Measurements from ENCODE around the gene EFNA4. TPM values are rescaled to one million over a fixed set of nuclear protein-coding genes. Genes with fewer than 3 reads are reported as not detected.

EFNA4 gene
- total and polyA plus RNA-seq, 2 donors from 2014 or later, result 7.6 to 11.8 TPM

DNA sequence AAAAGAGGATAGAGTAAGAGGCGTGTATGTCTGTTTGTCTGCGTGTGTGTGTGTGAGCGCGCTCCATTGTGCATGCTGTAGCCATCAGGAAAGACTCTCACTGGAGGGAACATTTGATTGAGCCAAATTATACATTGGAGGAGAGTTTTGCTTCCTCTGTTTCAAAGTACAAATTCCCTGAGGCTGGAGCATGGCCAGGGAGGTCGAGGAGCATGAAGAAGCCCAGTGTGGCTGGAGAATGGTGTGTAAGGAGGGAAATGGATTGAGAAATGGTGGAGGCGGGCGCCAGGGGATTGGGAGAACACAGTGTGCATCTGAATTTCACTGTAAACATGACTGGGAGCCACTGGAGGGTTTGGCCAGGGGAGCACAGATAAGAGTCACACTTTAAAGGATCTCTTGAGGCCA is 42.1 kb downstream of the EFNA4 start:
- Histone ChIP-seq H3K4me3 (ENCODE audit: low read length in 3 of 3) (no peak overlapping the region), H3K27me3 (ENCODE audit: control insufficient read depth, insufficient read depth, low read length) (no peaks in the 10 kb centered on the region), H3K9me3 (ENCODE audit: control insufficient read depth in 2 of 3, insufficient read depth in 1 of 3, low read length in 3 of 3) (no peaks in the 10 kb centered on the region), H3K9ac (ENCODE audit: low read length in 3 of 3) (no peak overlapping the region), H3K4me1 (ENCODE audit: control insufficient read depth in 2 of 3, insufficient read depth in 2 of 3, low read depth in 1 of 3, low read length in 3 of 3) (peaks cover 0 to 7% (median 0%) of the 10 kb centered on the region in 3 donors), H3K36me3 (ENCODE audit: control insufficient read depth in 2 of 3, insufficient read depth in 3 of 3, low read length in 3 of 3) (no peaks in the 10 kb centered on the region), H3K27ac (ENCODE audit: low read depth in 2 of 2, low read length in 2 of 2) (no peak overlapping the region)
- DNase-seq (peak in 1 of 5 donors; percentile 43), FAIRE-seq (no peak)
- intact Hi-C loops (cut with DNase I), result no loop called here
- TF ChIP-seq, protein P1, sequence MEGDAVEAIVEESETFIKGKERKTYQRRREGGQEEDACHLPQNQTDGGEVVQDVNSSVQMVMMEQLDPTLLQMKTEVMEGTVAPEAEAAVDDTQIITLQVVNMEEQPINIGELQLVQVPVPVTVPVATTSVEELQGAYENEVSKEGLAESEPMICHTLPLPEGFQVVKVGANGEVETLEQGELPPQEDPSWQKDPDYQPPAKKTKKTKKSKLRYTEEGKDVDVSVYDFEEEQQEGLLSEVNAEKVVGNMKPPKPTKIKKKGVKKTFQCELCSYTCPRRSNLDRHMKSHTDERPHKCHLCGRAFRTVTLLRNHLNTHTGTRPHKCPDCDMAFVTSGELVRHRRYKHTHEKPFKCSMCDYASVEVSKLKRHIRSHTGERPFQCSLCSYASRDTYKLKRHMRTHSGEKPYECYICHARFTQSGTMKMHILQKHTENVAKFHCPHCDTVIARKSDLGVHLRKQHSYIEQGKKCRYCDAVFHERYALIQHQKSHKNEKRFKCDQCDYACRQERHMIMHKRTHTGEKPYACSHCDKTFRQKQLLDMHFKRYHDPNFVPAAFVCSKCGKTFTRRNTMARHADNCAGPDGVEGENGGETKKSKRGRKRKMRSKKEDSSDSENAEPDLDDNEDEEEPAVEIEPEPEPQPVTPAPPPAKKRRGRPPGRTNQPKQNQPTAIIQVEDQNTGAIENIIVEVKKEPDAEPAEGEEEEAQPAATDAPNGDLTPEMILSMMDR (IDR thresholded peaks at IDR 0.05; ENCODE audit: borderline replicate concordance, extremely low read depth, insufficient read depth), result no peak

DNA sequence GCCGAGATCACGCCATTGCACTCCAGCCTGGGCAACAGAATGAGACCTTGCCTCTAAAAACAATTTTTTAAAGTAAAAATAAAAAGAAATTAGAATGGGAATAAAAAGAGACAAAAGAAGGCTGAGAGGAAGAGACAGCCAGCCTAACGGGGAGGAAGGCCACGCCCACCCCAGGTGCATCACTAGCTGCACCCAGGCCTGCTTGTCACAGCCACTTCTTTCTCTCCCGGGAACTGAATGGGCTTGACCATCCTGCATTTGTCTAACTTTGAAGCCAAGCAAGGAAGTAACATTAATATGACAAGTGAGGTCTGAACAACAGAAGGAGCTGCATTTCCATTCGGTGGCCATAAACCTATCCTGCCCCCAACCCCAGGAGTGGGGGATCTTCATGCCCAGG is 43.3 kb downstream of the EFNA4 start:
- intact Hi-C loops (cut with DNase I), result no loop called here
- Histone ChIP-seq H3K27ac (ENCODE audit: low read depth in 2 of 2, low read length in 2 of 2) (no peak overlapping the region), H3K27me3 (ENCODE audit: control insufficient read depth, insufficient read depth, low read length) (no peaks in the 10 kb centered on the region), H3K9ac (ENCODE audit: low read length in 3 of 3) (no peak overlapping the region), H3K36me3 (ENCODE audit: control insufficient read depth in 2 of 3, insufficient read depth in 3 of 3, low read length in 3 of 3) (no peaks in the 10 kb centered on the region), H3K4me1 (ENCODE audit: control insufficient read depth in 2 of 3, insufficient read depth in 2 of 3, low read depth in 1 of 3, low read length in 3 of 3) (peaks cover 0 to 7% (median 0%) of the 10 kb centered on the region in 3 donors), H3K9me3 (ENCODE audit: control insufficient read depth in 2 of 3, insufficient read depth in 1 of 3, low read length in 3 of 3) (no peaks in the 10 kb centered on the region), H3K4me3 (ENCODE audit: low read length in 3 of 3) (no peak overlapping the region)
- TF ChIP-seq, protein P1 (IDR thresholded peaks at IDR 0.05; ENCODE audit: borderline replicate concordance, extremely low read depth, insufficient read depth), result no peak
- DNase-seq (no peak), FAIRE-seq (no peak)

DNA sequence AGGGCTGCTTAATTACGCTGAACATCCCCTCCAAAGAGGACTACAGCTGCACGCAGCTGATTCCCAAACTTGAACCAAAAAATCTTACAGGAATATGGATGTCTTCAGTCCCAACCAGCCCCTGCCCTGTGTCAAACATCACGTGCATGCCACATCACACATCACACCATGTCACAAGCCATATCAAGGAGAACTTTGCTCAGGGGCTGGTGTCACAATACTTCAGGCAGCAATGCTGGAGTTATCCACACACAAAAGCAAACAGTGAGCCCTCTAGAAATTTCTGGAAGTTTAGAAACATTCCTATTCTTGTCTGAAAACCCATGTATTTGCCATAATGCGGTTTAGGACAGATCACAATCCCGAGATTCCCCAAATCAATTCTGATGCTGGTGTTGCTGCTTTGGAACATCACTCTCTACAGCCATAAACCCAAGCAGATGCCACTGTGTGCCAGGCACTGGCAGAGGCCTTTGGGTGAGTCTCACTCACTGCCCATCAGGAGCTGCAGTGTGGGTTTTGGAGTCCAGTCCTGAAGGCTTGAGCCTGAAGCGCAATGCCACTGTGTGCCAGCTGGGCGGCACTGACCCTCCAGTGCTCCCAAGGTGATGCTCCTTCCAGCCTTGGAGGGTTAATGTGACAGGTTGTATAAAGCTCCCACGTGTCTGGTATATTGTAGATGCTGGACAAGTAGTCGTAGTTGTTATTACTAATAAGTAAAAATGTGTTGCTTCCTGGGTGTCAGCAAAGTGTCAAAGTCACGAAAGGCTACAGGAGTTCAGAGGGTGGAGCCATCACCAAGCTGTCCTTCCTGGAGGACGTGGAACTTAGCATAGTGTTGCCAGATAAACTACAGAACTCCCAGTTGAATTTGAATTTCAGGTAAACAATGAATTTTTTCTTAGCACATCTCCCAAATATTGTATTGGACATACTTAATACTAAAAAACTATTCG is 44.0 kb downstream of the EFNA4 start:
- Histone ChIP-seq H3K9ac (ENCODE audit: low read length in 3 of 3) (no peak overlapping the region), H3K4me3 (ENCODE audit: low read length in 3 of 3) (no peak overlapping the region), H3K36me3 (ENCODE audit: control insufficient read depth in 2 of 3, insufficient read depth in 3 of 3, low read length in 3 of 3) (no peaks in the 10 kb centered on the region), H3K4me1 (ENCODE audit: control insufficient read depth in 2 of 3, insufficient read depth in 2 of 3, low read depth in 1 of 3, low read length in 3 of 3) (peaks cover 0 to 7% (median 0%) of the 10 kb centered on the region in 3 donors), H3K27me3 (ENCODE audit: control insufficient read depth, insufficient read depth, low read length) (no peaks in the 10 kb centered on the region), H3K9me3 (ENCODE audit: control insufficient read depth in 2 of 3, insufficient read depth in 1 of 3, low read length in 3 of 3) (no peaks in the 10 kb centered on the region), H3K27ac (ENCODE audit: low read depth in 2 of 2, low read length in 2 of 2) (no peak overlapping the region)
- intact Hi-C loops (cut with DNase I), result no loop called here
- TF ChIP-seq, protein P1 (IDR thresholded peaks at IDR 0.05; ENCODE audit: borderline replicate concordance, extremely low read depth, insufficient read depth), result no peak
- FAIRE-seq, result no peak
- DNase-seq, result no peak
